KBM-7 (cell line): ENCODE results near the gene INCA1.

Experiments
- DNase-seq: peaks from one replicate; pipeline ENCODE4 v3.0.0-alpha.2; 2015
- in situ Hi-C: fragments of 300-500 bp; cut with MboI; formaldehyde crosslinking; loops from 2 replicates; pipeline ENCODE4 v1.14.3; 2020; ENCODE audit warnings: low sequenced_read_pairs, low pct_unique_long_range_greater_than_20kb, mixed read lengths

The INCA1 gene

DNA sequence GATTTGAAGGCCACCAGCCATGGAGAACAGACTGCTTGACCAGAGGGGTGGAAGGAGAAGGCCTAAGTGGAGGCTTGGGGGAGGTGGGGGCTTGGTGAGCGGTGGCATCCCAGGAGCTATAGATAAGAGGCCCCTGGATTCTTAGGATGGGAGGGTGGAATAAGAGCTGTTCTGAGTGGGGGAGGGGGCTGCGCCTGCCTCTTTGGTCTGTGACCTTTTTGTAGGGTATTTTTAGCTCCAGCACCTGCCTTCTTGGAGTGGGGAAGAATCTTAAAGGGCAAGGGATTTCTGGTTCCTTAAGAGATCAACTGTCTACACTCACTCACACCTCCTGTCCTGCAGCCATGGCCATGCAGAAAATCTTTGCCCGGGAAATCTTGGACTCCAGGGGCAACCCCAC lies 45.8 kb downstream of the INCA1 start:
- DNase-seq = no peak

DNA sequence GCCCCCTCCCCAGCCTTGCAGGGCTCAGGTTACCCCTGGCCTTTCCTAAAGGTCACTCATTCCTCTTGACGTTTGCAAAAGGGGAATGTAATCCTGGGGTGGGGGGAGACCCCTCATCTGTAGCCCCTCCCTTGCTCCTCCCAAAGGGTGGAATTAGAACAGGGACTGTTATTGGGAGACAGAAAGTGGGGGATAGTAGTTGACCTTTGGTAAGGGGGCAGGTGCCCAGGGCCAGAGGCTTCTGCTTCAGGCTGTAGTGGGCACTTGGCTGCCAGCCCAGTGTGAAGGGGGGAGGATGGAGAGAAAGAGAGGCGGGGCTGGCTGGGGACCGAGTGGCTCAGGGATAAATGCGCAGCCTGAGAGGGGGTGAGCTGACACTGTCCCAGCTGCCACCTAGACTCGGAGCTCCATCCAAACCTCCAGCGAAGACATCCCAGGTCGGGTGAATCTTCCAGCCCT lies 46.5 kb downstream of the INCA1 start, which contains the start of gene ENO3:
Gene ENO3, plus strand, starts transcription at position 374 of the 459 bp plus-strand sequence. CDS start 711 bp downstream, outside the sequence.
- no peak for DNase-seq
- in situ Hi-C loops = no loop called here

More for the DNA sequence above, 45.8 kb downstream of the INCA1 start:
- in situ Hi-C loops = no loop called here

DNA sequence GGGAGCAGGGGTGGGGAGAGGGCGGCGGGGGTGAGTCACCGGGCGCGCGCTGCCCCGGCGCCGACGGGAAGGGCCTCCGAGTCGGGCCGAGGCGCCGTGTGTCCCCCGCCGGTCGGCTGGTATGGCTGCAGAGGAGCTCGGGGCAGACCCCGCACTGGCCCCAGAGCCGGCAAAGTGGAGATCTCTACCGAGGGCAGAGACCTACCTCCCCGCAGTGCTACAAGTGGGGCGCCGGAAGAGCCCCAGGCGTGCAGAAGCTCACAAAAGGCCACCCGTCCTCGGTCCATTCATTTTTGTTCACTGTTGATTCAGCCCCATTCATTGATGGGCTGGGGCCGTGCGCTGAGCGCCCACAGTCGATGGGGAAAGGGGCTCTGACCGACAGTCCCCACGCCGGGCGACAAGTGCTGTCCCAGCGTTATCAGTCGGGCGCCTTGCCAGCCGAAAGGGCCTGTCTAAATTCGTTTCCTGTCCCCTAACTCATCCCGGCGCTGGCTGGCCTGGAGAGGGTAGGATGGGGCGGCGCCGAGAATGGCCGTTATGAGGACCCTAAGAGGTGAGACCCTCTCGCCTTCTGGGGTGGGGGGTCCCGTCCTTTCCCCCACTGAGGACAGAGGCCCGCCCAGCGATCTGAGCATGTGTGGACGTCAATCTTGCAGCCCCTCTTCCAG lies 47.1 kb downstream of the INCA1 start:
- DNase-seq = peak; percentile 53
- in situ Hi-C loops = no loop called here

DNA sequence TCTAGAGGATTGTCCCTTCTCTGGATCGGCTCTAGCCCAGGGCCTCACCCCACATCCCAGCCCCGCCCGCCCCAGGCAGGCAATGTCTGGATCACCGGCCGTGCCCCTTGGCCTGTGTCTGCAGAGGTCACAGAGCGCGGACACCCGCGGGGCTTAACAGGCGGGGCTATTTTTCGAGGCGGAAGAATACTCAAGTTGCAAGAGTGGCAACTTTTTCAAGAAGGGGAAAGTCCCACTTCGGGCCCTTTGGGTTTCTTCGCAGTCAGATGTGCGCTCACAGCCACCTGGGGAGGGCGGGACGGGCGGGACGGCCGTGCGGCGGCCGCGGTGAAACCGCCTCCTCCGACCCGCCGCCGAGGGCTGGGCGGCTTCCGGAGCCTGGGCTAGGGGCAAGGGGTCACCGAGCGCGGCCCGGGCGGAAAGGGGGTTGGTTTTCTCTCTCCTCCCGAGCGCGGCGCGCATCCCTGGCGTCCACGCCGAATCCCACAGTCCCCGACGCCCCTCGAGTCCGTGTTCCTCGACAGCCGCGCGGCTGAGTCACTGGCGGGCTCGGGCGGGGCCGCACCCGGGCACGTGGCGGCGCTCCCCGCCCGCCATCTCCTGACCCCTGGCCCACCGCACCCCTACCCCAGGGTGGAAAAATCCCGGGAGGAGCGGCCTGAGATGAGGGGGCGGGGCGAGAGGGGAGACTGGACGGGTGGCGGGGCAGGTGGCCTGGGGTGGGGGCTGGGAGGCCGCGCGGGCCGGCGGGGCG lies 47.8 kb downstream of the INCA1 start:
- DNase-seq = peak; percentile 47

DNA sequence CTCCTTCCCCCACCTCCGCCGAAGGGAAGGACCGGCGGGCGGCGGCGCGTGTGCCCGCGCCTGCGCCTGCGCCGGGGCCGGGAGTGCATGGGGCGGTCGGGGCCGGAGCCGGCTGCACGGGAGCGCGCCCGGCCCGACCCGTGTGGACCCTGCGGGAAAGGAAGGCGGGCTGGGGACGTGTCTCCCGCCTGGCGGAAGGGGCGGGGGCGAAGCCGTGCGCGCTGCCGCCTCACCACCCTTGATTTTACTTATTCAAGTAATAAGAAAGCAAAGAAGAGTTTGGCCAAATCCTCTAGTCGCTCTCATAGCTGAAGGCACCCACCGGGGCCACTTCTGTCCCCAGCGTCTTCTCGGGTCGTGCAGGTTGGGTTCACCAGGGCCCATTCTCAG lies 48.4 kb downstream of the INCA1 start:
- DNase-seq = peak; percentile 87
- in situ Hi-C loops = no loop called here

More for the DNA sequence above, 47.8 kb downstream of the INCA1 start:
- in situ Hi-C loops = no loop called here

DNA sequence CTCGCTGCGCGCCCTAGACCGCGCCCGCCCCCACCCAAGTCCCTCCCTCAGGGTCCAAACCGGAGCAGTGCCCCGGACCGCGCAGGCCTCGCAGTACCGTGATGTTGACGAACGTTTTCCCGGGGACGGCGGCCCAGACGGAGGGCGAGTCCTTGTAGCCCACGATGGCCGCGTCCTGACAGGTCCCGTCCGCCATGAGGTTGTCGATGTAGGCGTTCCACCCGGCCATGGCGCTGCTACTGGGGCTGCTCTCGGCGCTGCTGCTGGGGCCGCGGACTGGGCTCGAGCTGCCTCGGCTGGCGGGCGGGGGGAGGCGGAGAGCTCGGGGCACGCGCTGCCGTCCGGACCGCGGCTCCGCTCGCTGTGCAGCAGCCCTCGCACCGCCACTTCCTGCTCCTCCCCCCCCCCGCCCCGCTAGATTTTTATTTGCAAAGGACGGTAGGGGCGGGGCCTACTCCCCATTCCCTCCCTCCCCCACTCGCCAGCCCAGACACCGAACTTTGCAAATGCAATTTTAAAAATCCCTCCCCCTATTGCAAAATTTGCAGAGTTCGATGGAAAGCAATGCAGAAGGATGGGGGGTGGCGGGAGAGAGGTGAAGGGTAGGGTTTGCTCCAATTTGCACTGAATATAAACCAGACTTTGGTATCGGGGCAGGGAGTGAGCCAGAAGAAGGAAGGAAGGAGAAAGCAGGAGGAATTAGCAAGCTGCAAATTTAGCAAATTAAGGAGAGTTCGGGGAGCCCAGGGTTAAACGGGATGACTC lies 49.0 kb downstream of the INCA1 start, which contains the start of gene PFN1:
Gene PFN1, minus strand, starts transcription at position 365 of the 765 bp plus-strand sequence. Its CDS starts 136 bp downstream, at position 229.
- in situ Hi-C loops = no loop called here
- peak; percentile 91 for DNase-seq

DNA sequence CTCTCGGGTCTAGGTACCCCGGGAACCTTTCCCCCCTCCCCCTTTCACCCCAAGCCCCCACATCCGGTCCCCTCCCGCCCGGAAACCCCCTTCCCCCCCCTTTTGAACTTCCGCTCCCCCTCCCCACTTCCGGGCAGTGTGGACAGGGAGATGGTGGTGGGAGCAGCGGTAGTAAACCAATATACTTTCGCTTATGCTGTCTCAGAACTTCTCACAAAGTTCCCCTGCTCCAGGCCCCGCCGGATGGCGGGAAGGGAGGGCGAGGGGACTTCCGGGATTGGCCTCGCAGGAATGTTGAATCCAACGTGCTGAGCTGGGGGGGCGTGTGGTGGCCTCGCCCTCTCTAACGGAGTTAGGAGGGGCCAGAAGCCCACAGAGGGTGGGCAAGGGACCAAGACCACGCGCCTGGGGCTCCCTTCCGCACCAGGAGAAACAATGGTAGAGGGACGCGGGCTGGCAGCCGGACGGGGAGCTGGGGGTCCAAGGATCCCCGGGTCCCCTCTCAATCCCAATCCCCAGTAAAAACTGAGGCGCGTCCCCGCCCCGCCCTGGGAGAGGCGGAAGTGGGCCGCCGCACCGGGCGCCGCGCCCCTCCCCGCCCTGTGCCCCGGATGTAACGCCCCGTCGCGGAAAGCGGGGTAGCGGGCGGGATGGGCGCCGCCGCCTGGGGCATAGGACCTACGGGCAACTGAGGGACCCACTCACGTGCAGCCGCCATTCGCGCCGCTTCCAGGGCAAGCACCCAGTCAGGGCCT lies 49.7 kb downstream of the INCA1 start:
- in situ Hi-C loops = no loop called here

DNA sequence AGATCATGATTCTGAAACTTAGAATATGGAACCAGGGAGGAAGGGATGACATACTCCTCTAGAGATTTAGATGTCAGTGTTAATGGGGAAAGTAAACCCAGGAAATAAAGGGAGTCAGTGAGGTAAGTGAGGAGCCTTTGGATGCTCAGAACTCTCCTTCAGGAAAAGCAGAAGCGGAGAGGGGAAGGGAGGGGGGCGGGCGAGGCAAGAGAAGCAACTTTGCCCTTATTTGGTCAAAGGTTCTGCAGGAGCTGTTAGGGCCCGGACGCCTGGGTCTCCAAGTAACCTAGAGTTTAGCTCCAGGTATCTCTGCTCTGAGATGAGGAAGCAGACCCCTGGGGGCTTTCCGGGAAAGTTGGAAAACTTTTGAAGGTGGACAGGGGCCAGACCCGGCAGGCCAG lies 50.3 kb downstream of the INCA1 start:
- in situ Hi-C loops = no loop called here
- peak; percentile 54 for DNase-seq

More for the DNA sequence above, 49.7 kb downstream of the INCA1 start:
- DNase-seq = peak; percentile 58

DNA sequence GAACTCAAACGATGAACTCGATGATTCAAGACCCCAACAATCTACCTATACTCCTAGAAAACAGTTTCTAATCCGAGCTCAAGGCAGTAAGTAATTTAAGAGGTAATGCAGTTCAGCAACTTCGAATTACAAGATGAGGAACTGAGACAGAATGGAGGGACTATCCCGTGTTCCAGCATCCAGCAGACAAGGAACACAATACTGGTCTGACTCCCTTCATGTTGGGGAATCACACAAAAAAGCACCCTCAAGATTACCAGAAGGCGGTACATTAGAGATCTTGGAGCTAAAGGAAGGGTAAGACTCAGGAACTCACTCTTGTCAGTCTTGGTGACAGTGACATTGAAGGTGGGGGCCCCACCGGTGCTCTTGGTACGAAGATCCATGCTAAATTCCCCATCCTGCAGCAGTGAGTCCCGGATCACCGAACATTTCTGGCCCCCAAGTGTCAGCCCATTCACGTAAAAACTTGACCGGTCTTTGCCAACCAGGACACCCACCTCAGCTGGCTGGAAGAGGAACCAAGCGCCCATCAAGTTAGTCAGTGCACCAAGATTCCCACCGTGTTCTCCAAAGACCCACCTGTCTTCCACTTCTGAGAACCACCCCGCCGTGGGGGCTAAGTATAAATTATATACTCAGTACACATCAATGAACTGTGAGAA lies 50.9 kb downstream of the INCA1 start:
- DNase-seq = no peak
- in situ Hi-C loops = no loop called here

DNA sequence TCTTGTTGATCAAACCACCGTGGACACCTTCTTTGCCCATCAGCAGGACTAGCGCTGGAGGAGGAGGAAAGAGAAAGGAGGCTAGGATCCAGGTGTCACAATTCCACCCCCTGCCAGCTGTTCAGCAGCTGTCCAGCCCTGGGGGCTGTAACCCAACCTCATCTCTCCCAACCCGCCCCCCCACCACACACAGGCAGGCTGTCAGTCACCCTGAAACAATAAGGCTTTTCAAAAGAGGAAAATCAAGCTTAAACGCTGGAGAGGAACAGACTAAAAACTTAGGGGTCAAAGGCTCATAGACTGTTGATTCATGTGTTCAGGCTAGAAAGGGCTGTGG lies 51.4 kb downstream of the INCA1 start:
- DNase-seq = no peak
- in situ Hi-C loops = no loop called here

DNA sequence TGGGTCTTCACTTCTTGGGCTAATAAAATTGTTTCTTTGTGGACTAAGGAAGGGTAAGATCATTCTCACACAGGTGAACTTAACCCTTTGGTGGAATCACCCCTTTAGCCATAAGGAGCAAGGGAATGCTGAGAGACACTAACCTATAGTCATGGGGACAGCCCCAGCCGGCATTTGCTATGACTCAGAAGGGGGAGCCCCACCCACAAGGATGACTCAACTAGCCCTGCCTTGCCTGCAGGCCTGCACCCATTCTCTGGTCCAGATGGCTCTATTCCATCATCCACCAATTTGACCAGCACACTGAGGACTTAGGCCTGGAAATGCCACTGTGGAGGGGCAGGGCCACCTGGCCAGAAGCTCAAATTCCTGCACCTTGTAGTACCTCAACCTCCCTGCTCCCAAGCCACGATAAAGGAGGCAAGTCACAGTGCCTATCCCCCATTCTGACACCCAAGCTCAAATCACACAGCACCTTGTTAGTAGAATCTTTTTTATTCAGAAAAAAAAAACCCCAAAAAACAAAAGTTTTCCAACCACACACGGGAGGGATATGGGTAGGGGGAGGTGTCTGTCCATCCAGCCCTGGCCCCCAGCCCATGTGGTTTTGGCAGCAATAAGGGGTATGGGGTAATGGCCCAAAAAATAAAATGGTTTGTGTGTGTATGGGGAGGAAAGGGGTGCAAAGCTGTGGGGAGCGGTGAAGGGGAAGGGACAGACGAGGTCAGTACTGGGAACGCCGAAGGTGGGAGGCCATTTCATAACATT lies 52.0 kb downstream of the INCA1 start:
- in situ Hi-C loops = no loop called here
- no peak for DNase-seq

DNA sequence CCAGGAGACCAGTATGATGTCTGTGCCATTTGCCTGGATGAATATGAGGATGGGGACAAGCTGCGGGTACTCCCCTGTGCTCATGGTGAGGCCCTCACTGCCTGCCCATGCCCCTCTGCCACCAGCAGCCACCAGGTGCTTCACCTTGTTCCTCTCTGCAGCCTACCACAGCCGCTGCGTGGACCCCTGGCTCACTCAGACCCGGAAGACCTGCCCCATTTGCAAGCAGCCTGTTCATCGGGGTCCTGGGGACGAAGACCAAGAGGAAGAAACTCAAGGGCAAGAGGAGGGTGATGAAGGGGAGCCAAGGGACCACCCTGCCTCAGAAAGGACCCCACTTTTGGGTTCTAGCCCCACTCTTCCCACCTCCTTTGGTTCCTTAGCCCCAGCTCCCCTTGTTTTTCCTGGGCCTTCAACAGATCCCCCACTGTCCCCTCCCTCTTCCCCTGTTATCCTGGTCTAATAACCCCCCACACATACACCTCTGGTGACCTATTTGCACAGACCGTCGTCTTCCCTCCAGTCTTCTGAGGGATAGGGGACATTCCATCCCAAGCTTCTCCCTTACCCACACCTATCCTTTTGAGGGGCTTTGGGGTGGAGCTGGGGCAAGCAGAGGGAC lies 52.7 kb downstream of the INCA1 start:
- in situ Hi-C loops = no loop called here
- DNase-seq = no peak

DNA sequence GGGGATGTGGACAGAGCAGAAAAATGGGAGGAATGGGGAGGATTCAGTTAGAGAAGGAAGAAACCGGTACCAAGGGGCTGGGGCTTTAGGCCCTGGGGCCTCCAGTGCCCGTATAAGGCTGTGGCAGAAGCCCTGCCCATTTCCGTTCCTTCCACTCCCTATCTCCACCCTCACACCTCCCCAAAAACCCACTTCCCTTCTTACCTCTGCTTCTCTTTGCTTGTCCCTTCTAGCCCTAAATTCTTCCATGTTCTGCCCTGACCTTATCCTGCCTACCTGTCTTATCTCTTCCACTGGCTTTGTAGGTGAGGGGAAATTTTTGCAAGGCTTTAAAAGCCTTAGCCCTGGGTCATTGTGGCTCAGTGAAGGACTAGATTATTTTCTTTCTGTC lies 53.2 kb downstream of the INCA1 start:
- in situ Hi-C loops = no loop called here
- DNase-seq = peak; percentile 89

DNA sequence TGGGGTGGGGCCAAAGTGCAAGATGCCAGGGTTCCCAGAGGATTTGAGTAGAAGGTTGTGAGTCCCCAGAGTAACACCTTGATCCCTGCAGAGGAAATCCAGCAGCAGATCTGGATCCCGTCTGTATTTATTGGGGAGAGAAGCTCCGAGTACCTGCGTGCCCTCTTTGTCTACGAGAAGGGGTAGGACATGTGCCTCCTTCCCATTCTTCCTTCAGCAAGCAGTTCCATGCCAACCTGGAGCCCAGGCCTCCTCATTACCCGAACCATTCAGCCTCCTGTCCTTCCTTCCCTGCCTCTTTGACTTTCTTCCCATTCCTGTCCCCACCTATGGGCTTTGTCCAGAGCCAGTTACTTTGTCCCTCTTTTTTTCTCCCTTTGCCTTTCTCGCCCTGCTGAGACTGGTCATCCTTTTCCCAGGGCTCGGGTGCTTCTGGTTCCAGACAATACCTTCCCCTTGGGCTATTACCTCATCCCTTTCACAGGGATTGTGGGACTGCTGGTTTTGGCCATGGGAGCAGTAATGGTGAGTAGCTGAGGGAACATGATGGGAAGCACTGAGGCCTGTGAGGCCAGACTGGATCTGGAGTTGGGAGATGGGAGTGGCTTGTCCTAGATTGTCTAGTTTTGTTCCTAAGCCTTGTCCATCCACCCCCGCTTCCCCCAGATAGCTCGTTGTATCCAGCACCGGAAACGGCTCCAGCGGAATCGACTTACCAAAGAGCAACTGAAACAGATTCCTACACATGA lies 54.4 kb downstream of the INCA1 start:
- in situ Hi-C loops = no loop called here
- no peak for DNase-seq

DNA sequence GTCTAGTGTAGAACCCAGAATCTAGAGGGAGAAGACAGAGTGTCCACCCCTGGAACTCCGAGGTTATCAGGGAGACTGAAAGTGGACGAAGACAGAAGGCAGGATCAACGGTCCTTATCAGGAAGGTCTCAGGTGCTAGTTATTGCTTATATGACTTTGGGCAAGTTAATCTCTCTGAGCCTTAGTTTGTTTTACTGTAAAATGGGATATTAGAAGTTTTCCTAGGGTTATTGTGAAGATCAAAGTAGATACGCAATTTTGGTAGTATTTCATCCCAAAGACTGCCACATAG lies 56.1 kb downstream of the INCA1 start:
- no peak for DNase-seq
- in situ Hi-C loops = no loop called here

DNA sequence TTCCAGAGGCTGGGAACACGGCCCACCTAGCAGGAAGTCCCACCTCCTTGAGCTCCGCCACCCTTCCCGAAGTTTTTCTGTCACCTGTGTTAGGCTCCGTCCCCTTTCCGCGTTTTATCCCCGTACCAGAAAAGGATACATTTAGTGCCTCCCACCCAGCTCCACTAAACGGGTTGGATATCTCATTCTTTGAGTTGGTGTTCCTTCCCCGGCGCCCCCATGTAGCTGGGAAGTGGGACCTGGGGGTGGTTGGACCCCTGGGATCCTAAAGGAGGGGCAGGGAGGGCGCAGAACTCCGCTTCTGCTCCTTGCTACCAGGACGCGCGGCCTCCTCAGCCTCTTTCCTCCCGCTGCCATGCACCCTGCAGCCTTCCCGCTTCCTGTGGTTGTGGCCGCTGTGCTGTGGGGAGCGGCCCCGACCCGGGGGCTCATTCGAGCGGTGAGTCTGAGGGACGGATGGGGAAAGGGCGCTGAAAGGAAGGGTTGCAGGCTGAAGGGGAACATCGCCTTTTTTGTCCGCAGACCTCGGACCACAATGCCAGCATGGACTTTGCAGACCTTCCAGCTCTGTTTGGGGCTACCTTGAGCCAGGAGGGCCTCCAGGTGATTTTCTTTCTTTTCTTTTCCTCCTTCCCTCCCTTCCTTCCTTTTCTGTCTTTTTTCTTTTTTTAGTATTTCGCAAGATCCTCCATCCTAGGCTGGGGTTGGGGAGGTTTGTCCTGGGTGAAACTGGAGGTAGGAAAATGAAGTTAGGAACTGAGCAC lies 56.6 kb downstream of the INCA1 start:
- no peak for DNase-seq
- in situ Hi-C loops = no loop called here
